Epidermal melanocyte (primary cell): ENCODE measurements around the gene PRIM2.
"Not testable (repeated sequence)": the region's sequence is repeated elsewhere in the genome, so short reads cannot be mapped to it uniquely, and the experiment has no call there.

ENCODE experiments used
- DNase-seq: peaks from one replicate; pipeline ENCODE4 v3.0.0; 2011; ENCODE audit warnings: low spot score; ENCODE audit not compliant: insufficient read length

Gene PRIM2, protein sequence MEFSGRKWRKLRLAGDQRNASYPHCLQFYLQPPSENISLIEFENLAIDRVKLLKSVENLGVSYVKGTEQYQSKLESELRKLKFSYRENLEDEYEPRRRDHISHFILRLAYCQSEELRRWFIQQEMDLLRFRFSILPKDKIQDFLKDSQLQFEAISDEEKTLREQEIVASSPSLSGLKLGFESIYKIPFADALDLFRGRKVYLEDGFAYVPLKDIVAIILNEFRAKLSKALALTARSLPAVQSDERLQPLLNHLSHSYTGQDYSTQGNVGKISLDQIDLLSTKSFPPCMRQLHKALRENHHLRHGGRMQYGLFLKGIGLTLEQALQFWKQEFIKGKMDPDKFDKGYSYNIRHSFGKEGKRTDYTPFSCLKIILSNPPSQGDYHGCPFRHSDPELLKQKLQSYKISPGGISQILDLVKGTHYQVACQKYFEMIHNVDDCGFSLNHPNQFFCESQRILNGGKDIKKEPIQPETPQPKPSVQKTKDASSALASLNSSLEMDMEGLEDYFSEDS

GRCh38 chr6:57317060-57317943, at the start of gene PRIM2:
PRIM2 (plus strand) TSS chr6:57317630; CDS start chr6:57318446, 816 bp downstream.
- peak; percentile 91 for DNase-seq

DNA sequence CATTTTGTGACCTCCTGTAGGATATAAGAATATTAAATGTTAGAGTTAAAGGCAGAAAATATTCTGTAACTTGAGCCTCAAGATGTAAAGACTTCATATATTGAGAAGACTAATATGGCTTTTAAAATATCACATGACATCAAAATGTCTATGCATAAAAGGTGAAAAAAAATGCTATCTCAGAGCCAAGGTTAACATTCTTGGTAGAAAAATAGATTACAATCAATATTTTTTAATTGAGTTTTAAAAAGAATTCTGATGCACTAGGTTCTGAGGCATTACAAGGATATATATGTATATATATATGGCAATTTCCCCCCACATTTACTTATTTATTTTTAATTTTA, 49.2 kb upstream of the PRIM2 start:
- no peak for DNase-seq

GRCh38 chr6:57274113-57274824, 43.2 kb upstream of the PRIM2 start:
- not testable (repeated sequence) for DNase-seq

DNA sequence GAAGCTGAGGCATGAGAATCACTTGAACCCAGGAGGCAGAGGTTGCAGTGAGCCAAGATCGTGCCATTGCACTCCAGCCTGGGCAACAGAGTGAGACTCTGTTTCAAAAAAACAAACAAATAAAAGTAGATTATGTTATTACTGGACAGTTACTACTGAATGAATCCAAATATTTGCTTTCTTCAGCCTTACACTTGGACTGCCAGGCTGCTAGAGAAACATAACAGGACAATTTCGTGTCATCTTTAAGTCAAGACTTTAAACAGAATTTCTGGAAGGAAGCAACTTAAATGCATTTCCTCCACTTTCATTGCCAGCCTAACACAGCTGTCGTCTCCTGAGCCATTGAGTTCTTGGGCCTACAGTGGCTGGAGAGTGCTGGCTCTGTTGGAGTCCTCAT, 42.0 kb upstream of the PRIM2 start:
- no peak for DNase-seq

GRCh38 chr6:57276946-57277345, 40.5 kb upstream of the PRIM2 start:
- DNase-seq = no peak

GRCh38 chr6:57278570-57278969, 38.9 kb upstream of the PRIM2 start:
- no peak for DNase-seq

- DNase-seq = no peak
Observed at GRCh38 chr6:57279013-57279412, 38.4 kb upstream of the PRIM2 start.

GRCh38 chr6:57283106-57283505, 34.3 kb upstream of the PRIM2 start:
- no peak for DNase-seq

- no peak for DNase-seq
Observed at GRCh38 chr6:57283911-57284455, 33.4 kb upstream of the PRIM2 start.

DNA sequence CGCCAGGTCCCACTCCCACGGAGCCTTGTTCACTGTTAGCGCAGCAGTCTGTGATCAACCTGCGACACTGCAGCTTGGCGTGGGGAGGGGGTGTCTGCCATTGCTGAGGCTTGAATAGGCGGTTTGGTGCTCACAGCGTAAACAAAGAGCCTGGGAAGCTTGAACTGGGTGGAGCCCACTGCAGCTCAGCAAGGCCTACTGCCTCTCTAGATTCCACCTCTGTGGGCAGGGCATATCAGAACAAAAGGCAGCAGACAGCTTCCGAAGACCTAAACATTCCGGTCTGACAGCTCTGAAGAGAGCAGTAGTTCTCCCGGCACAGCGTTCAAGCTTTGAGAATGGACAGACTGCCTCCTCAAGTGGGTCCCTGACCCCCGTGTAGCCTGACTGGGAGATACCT, 29.3 kb upstream of the PRIM2 start:
- DNase-seq = not testable (repeated sequence)

DNA sequence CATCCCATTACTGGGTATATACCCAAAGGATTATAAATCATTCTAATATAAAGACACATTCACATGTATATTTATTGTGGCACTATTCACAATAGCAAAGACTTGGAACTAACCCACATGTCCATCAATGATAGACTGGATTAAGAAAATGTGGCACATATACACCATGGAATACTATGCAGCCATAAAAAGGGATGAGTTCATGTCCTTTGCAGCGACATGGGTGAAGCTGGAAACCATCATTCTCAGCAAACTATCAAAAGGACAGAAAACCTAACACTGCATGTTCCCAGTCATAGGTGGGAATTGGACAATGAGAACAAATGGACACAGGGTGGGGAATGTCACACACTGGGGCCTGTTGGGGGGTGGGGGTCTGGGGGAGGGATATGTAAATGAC, 24.0 kb upstream of the PRIM2 start:
- not testable (repeated sequence) for DNase-seq

- DNase-seq = no peak
Observed at GRCh38 chr6:57294862-57295445, 22.5 kb upstream of the PRIM2 start.

DNA sequence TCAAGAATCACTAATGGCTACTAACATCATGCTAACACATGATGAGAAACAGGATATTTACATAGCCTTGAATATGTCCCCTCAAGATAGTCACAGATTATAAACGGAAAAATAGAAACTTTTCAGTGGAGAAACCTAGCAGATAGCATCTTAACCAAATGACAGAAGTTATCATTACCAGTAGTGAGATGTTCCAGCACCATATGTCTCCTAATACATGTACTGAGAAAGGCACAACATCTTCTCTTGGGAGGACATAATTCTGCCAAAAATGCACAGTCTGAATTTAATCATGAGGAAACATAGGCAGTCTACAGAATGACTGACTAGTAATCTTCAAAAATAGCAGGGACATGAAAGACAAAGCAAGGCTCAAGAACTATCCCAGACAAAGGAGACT, 19.9 kb upstream of the PRIM2 start:
- DNase-seq = no peak

DNA sequence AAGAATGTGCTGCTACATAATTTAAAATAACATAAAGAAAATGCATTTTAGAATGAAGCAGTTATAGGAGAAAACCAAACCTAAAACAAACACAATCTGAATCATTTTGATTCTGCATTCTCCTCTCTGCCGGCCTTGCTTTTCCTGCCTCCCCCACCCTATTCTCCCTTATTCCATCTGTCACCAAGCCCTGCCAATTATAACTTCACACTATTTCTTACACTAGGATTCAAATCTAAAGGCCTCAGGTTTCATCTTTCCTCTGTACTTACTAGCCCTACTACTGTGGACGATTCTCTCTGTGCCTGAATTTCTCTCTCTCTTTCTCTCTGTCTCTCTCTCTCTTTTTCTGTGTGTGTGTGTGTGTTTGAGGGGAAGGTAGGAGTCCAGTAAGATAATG, 18.7 kb upstream of the PRIM2 start:
- no peak for DNase-seq

GRCh38 chr6:57301757-57302156, 15.7 kb upstream of the PRIM2 start:
- no peak for DNase-seq

DNA sequence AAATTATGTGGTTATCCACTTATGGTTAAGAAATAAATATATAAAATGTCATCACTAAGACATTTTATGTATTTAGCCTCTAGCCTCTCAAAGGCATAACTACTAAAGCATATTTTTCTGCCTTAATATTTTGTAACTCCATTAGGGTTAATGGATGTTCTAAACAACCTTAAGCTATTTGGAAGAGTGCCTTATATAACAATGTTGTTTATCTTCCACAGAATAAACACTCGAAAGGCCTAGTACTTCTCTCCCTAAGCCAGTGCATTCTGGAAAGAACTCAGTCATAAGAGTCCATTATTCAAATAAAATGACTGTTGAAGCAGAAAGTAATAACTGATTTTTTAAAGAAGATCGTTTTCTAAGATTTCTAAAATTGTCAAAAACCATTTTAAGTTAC, 15.0 kb upstream of the PRIM2 start:
- no peak for DNase-seq

DNA sequence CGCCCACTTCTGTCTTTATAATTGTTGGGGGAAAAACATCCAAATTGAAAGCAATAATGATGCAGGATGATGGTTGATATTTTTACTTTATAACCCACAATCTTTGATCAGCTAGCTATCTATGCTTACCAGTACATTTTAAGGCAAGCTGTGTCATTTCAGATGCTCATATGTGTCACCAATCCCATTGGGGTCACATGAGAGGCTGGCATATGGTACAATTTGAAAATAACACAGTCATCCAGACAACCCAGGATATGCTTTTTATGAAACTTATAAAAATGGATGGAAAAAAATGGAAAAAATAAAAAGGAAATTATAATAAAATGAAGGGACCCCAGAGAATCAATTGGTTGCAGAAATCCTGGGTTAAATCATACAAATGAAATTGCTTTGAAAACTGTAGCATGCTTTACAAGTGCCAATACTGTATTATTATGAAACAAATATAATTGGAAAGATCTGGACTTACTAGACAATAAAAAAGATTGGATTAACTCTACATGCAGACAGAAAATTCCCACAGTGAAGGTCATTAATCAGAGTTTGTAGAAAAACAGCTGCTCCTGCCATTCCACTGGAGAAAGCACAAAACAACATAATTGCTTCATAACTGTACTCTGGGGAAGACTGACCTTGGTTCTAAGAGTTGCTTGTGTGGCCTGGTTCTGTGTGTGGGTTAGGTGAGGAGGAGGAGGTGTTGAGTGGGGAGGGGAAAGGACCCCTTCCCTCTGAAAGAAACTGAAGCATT, 13.3 kb upstream of the PRIM2 start:
- DNase-seq = no peak

- no peak for DNase-seq
Observed at GRCh38 chr6:57305107-57305506, 12.3 kb upstream of the PRIM2 start.

DNA sequence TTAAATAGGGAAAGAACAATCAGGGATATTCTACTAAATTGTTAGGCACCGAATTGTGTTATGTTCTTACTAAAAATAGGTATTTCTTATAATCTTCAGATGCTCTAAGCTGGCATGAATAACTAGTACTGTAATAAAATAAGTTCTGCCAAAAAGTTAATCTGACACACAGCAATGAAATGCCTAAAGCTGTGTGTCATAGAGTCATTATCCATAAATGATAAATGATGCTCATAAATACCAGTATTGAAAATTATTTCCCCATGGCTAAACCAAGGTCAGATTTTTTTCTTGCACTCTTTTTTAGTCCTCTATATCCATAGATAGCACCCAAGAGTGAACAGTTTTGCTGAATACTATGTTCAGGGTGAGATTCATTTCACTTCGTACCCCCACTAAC, 11.7 kb upstream of the PRIM2 start:
- DNase-seq = no peak

DNA sequence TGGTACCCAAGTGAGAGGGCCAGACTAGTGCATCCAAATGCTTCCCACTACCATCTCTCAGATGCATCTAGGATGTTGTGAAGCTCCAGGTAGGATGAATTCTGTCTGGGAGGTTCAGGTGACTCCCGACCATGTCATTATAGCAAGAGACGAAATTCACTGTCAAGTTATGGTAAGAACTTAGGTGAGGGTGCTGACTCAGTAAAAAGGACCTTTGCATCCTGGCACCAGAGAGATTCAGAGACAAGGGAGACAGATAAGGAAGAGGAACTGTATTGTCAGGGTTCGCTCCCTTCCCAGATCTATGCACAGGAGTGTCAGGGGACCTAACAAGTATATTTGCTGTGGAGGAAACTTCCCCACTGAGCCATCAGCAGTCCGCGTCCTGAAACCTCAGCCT, 11.2 kb upstream of the PRIM2 start:
- no peak for DNase-seq
